Putamen (tissue), 1 donor: Measurements from ENCODE around the gene TUB.

Experiments
- DNase-seq: peaks from one replicate; pipeline ENCODE4 v3.0.0-alpha.2; 2016; ENCODE audit warnings: low spot score

The TUB gene

DNA sequence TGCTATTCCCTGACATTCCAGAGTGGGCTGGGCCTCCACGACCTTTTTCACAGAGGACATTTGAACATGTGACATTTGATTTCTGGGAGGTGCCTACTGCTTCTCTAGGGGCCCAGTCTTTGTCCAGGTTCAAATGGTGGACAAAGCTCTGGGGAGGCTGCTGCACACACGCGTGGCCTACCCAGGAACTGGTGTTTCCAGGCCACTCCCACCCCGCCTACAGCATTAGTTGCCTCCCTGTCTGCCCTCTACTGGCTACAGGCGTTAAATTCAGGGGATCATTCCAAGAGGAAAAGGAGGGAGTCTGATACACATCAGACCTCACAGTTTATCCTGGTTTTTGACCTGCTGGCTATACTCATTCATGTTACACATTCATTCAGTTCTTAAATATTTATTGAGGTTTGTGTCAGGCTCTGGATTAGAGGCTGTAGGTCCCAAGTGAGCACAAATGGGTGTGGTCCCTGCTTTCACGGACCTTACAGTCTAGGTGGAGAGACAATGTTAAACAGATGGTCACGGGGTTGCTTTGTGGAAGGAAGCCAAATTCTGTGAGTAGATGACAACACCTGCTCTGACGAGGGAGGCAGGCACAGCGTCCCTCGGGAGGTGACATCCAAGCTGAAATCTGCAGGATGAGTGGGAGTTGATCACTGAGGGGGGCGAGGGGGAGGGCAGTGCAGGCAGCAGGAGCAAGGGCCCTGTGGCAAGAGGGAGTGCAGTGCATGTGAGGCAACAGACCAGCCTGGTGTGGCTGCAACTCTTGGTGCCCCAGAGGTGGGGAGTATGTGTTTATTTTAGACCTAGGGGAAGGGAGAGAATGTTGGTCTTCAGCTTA is 11.8 kb downstream of the TUB start:
- DNase-seq, result peak; percentile 64

DNA sequence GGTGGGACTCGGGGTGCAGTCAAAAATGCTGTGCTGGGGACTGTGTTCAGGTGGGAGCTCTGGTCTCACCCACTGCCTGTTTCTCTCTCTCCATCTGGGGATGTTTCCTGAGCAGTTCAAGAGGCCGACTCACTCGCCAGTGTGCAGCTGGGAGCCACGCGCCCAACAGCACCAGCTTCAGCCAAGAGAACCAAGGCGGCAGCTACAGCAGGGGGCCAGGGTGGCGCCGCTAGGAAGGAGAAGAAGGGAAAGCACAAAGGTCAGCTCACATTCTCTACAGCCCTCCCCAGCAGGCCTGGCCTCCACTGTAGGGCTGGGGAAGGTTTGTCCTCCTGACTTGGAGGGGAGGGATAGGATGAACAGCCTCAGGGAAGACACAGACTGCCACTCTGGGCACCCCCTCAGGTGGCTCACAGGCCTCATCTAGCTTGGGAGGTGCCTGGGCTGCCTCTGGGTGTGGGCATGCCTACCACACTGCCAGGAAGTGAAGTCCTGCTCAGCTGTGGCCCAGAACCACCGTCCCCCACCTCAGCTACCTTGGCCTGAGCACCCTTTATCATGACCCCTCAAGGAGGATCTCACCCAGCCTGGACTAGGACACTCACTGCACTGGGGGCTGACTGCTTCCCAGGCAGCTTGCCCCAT is 13.0 kb downstream of the TUB start:
- no peak for DNase-seq

DNA sequence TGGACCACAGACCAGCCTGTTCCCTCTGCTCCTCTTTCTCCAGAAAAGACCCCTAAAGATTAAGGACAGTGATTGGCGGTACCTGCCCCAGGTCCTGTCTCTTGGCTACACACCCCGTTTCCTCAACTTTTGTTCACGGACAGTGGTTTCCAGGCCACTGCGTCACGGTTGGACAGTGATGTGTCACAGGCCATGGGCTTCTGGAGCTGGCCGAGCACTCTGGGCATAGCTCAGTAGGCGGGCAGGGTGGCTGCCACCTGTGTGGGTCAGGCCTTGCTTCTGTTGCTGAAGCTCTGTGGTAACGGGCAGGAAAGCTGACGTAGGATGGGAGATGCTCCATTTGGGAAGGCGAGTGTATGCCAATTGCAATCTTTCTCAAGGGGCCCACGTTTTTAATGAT is 13.6 kb downstream of the TUB start:
- no peak for DNase-seq

DNA sequence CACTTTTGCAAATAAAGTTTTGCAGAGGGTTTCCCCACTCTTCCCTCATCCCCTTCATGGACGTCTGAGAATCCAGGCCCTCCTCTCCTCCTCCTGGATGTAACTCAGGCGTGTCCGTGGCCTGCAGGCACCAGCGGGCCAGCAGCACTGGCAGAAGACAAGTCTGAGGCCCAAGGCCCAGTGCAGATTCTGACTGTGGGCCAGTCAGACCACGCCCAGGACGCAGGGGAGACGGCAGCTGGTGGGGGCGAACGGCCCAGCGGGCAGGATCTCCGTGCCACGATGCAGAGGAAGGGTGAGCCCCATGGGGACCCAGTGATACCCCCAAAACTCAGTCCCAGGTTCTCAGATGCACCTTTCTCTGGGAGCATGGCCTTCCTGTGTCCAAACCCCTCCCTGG is 14.4 kb downstream of the TUB start:
- DNase-seq, result no peak

DNA sequence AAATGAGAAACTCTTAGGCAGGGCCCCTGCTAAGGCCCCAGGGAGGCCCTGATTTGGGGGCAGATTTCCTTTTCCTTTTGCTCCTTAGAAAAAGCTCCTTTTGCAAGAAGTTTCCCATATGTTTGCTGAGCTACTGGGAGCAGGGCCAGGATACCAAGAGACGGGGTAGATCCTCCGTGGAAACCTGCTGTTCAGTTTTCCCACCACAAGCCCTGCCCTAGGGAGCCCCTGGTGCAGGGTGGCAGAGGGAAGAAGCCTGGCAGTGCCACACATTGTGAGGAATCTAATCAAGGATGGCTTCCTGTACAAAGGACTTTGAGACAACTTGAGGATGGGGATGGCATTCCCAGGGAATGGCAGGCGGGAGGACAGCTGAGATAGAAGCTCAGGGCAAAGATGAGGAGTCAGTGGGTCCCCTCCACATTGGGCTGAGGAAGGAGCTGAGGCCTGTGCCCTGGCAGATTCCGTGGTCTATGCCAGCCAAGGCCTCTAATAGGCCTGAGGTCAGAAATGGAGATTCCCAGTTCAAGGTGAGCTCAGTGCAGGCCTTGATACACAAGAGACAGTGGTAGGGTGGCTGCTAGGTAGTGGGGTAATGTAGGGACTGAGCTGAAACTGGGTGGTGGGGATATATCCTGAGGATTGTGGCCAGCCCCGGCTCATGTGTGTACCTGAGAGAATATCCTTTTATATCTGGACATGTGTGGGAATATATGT is 15.0 kb downstream of the TUB start:
- DNase-seq, result no peak

DNA sequence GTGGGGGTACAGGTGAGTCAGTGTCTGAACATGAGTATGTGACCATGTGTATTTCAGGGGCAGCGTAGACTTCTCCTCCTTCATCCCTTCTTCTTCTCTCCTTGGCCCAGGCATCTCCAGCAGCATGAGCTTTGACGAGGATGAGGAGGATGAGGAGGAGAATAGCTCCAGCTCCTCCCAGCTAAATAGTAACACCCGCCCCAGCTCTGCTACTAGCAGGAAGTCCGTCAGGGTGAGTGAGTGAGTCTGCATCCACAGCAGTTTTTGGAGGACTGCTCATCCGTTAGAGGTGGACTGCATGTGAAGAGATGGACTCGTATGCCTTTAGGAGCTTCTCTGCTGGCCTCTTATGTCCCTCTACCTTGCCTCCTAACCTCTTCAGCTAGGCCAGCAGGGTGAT is 15.6 kb downstream of the TUB start:
- no peak for DNase-seq

DNA sequence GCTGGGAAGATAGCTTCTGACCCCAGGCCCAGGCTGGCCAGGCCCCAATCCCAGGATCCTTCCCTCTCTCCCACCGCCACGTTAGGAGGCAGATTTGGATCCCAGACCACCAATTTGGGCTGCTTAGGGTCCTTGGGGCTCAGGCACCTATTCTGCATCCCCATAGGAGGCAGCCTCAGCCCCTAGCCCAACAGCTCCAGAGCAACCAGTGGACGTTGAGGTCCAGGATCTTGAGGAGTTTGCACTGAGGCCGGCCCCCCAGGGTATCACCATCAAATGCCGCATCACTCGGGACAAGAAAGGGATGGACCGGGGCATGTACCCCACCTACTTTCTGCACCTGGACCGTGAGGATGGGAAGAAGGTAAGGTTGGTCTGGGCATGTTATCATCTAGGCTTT is 16.1 kb downstream of the TUB start:
- no peak for DNase-seq

DNA sequence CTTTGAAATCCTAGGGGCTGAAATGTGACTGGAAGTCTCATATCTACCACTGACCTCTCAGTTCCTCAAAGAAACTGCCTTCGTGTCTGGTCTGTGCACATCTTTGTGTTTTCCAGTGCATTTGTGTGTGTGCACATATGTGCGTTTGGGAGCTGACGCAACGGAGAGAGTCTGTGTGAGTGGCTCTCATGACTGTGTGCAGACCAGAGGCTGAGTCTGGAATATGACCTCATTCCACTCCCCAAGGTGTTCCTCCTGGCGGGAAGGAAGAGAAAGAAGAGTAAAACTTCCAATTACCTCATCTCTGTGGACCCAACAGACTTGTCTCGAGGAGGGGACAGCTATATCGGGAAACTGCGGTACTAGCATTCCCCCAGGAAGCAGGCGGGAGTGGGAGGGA is 16.5 kb downstream of the TUB start:
- no peak for DNase-seq

DNA sequence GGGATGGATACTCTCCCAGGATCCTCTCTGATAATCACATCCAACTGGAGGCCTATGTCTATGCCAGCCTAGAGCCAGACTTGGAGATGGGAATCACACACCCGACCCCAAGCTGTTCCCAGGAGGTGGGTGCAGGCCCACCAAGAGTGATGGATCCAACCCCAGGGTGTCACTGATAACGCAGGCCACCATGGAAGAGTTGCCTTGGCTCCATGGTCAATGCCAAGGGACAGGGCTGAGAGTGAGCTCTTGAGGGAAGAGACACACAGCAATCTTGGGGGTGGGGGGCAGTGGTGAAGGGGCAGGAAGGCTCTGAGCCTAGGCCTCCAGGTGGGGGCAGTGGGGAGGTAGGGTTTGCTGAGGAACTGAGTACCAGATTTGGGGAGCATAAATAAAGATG is 16.9 kb downstream of the TUB start:
- no peak for DNase-seq

DNA sequence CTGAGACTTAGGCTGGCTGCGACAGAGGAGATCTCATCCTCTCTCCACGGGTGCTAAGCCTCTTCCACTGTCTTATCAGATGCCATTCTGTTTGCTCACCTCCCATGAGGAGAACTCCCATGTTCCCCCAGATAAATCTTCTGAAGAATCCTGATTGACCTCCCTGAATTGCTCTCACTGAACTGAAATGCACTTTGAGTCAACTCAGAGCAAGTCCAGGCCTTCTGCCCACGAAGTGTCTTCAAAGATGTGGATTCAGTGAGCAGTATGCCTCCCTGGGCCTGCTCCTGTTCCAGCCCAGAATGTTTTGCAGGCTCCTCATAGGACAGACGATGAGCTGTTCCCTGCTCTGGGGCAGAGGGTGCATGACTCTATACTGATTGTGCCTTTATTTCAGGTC is 17.4 kb downstream of the TUB start:
- no peak for DNase-seq

DNA sequence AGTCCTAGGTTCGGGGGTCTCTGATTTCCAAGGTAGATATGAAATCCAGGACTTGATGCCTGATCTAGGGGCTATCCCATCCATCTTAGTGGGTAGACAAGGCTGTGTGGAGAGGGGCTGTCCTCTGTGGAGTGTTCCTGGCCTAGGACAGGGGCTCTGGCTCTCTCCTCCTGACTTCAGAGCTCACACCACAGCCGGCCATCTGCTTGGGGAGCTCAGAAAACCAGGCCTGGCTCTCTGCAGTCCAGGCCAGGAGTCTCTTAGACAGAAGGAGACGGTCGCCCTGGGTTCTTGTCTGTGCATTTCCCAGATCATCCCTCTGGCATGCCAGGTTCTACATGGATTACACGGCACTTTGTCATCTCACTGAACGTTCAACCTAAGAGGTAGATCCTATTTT is 17.9 kb downstream of the TUB start:
- DNase-seq, result no peak

DNA sequence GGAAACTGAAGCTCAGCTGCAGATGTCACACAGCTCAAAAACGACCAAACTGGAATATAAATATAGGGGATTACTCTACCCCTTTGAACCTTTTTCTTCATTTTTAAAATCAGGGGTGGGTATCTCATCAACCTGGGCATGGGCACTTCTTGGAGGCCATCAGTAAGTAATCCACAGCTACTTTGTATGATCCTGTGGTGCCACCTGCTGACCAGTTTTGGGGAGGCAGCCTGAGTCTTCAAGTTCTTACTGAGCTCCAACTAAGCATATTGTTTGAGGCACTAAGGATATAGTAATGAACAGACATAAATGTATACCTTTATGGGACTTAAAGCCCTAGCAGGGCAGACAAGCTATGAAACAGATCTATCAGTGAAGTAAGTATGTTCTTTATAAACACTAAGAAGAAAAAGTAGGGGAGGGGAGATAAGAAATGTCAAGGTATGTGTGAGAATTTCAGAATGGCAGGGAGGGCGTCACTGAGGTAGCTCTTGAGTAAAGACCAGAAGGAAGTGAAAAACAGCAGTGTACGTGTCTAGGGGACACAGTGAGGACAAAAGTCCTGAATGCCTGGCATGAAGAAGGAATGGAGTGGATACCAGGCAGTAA is 18.4 kb downstream of the TUB start:
- DNase-seq, result peak; percentile 72

DNA sequence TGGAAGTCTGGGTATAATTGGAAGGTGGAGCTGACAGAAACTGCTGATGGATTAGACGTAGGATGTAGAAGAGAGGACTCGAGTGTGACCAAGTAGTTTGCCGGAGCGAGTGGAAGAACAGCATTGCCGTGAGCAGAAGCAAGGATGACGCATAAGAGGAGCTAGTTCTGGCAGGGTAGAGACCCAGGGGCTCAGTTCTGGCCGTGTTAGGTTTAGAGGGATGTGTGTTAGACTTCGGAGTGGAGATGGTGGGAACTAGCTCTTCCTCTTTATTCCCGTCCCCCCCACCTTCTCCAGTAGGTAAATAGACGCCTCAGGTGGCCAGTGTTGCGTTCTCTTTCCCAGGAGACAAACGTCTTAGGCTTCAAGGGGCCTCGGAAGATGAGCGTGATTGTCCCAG is 19.1 kb downstream of the TUB start:
- no peak for DNase-seq

DNA sequence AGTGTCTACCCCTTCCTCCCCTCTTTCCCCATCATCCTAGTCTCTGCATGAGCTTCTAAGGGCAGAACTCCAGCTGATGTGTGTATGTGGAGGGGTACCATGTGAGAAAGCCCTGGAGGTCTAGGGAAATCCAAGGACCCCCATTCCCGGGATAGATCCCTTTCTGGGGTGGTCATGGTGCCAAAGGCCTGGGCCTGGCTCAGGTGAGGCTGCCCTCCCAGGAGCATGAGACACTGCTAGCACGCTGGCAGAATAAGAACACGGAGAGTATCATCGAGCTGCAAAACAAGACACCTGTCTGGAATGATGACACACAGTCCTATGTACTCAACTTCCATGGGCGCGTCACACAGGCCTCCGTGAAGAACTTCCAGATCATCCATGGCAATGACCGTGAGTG is 19.6 kb downstream of the TUB start:
- DNase-seq, result no peak

DNA sequence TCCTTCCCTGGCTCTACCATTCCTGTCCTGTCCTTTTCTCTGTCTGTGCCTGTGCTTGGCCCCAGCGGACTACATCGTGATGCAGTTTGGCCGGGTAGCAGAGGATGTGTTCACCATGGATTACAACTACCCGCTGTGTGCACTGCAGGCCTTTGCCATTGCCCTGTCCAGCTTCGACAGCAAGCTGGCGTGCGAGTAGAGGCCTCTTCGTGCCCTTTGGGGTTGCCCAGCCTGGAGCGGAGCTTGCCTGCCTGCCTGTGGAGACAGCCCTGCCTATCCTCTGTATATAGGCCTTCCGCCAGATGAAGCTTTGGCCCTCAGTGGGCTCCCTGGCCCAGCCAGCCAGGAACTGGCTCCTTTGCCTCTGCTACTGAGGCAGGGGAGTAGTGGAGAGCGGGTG is 20.4 kb downstream of the TUB start:
- no peak for DNase-seq

DNA sequence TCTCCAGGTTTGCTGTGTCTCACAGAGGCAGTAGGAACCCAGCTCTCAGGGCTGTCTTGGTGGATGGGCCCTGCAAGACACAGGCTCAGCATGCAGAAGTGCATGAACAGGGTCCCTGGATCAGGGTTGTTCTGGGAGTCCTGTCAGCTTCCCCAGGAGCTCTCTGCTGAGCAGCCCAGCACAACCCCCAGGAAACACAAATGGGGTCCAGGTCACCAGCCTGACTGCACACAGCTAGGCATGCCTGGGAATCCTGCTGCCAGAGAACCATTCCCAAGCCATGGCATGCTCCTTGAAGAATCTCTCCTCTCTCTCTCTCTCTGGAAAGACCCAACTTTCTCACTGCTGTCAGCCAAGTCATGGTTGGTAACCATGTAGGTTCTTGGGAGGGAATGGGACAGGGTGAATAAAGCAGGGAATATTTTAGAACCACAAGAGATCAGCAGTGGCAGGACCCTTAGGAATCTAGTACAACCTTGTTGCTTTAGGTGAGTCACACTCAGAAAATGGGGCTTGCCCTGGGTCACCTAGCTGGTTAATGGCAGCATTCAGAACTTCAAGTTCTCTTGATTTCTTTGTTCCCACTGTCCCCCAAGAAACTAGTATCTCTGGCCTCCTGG is 21.4 kb downstream of the TUB start:
- DNase-seq, result no peak

DNA sequence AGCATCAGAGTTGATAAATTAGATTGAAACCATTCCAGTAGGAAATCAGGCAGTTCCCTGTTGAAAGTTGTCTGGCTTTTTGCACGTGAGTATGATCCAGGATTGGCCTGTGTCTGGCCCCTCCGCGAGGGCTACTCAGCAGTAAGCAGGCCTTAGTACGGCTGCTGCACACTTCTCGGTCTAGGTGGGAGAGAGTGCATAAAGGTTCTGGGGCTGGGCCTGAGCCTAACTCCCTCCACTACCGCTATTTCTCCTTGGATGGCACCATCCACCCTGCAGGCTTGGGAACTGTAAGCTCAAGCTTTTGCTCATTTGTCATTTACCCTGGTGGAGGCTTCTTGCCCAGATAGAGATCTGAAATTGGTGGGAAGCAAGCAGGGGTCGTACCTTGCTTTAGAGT is 22.0 kb downstream of the TUB start:
- no peak for DNase-seq

DNA sequence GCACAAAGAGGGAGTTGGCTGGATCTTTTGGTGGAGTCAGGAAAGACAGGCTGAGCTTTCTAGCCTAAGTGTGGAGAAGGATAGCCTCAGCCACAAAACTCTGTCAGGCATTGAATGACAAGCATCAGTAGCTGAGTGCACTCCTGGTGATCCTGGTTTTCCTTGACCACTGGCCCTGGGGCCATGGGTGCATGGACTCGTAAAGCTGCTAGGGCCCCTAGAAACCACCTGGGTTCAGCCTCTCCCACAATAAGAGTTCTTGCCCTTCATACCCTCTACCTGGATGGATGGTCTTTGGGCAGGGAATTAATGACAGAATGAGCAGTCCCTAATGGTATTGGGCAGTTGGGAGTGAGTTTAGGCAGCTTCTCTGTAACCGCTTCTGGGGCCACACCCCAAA is 22.9 kb downstream of the TUB start:
- DNase-seq, result no peak

DNA sequence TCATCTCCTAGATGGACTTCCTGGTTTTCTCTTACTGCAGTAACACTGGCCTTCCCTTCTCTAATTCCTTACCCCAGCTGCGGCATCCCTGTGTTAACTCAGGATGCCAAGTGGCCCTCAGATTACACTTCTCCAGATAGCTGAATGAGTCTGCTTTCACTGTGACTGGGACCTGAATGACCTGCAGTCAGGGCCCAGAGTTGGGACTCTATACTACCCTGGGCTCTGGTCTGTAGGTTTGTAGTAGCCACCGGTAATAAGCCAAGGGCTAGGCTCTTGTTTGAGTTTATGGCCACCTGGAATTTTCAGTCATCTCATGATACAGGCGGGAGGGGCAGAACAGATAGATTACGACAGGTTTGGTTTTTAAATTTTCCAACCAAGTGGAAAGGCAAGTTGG is 24.1 kb downstream of the TUB start:
- DNase-seq, result no peak

DNA sequence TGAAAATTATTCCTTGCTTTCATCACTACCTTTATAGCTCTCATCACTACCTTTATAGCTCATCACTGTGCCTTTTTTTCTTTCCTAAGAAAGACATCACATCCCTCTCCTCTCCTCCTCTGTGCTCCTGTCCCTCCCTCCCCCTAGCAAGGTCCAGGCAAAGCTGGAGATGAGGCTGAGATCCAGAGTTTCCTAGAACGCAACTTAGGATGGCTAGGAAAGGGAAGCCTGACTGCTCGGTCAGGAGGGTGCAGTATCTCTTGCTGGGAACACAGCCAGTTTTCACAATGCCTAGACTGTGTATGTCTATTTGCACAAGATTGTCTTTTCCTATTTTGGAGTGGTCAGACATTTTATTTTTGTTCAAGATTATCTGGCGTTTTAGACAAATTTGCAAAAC is 24.7 kb downstream of the TUB start:
- no peak for DNase-seq

DNA sequence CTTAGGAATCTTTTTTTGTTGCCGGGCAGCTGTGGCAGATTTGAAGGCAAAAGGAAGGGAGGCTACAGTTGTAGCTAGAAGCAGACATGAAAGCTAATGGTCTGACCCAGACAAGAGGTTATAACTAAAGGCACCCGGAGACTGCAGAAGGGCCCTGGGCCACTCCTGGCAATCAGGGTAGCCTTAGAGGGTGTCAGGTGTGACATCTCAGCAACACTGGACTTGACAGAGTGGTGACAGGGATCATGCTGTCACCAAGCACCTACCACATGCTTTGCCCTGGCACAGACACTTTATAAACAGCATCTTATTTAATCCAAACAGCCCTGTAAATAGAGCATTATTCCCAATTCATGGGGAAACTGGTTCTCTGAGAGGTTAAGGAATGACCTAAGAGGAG is 25.7 kb downstream of the TUB start:
- DNase-seq, result no peak

DNA sequence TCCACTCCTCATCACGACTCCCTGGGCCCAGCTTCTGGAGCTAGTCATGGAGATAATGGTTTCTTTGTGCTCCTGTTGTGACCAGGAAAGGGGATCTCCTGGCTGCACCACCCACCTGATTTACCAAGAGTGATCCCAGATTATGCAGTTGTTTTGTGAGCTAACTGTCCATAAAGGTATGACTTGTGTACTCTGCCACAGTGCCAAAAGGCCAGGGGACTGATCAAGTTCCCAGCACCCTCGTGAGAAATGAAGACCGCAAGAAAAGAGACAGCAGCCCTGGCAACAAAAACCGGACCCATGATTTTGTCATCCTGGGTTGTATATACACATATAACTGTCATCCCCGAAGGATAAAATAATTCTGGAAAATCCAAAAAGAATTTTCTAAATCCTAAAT is 26.6 kb downstream of the TUB start:
- DNase-seq, result no peak
